GM18517 (cell line): ENCODE results near the gene NPDC1.

Experiments
- ATAC-seq: cut with Tn5 transposase; IDR thresholded peaks from one replicate; pipeline ENCODE4 v1.9.1; 2021; ENCODE audit warnings: mild to moderate bottlenecking, moderate library complexity; ENCODE audit not compliant: unreplicated experiment

Gene NPDC1

GRCh38 chr9:136995772-136996311 is 50.1 kb downstream of the NPDC1 start:
- ATAC-seq: no peak

GRCh38 chr9:136995362-136995761 is 50.6 kb downstream of the NPDC1 start:
- no peak for ATAC-seq

- no peak for ATAC-seq
Measured at GRCh38 chr9:136994888-136995230, 51.1 kb downstream of the NPDC1 start.

- ATAC-seq: no peak
Measured at GRCh38 chr9:136994180-136994887, 51.6 kb downstream of the NPDC1 start.

- ATAC-seq: no peak
Measured at GRCh38 chr9:136992819-136993369, 53.1 kb downstream of the NPDC1 start.

- peak; percentile 71 for ATAC-seq
Measured at GRCh38 chr9:136991993-136992818, 53.8 kb downstream of the NPDC1 start, which contains the start of gene PAXX. Gene PAXX, plus strand, starts transcription at chr9:136992422. Its CDS starts 22 bp downstream, at chr9:136992444.

- no peak for ATAC-seq
Measured at GRCh38 chr9:136990242-136990911, 55.6 kb downstream of the NPDC1 start.
